HEK293 (cell line): ENCODE measurements around the gene MAZ.

Source experiments
- CTCF ChIA-PET: fragments of 350-600 bp; formaldehyde crosslinking; extraction: SDS; loops from one replicate; lab custom pipeline; 2021; ENCODE audit warnings: antibody characterized with exemption; lab: Yijun Ruan, JAX
- POLR2A ChIA-PET: fragments of 300-600 bp; formaldehyde crosslinking; extraction: SDS; loops from one replicate; lab custom pipeline; 2020; ENCODE audit warnings: antibody characterized with exemption, inconsistent platforms; lab: Yijun Ruan, JAX
- H3K27ac ChIP-seq: fragments of 200-500 bp; sonication (Bioruptor generic); 2 replicates; pipeline ENCODE4 v1.5.1; 2014; ENCODE audit warnings: low read depth, low read length, control low read depth, inconsistent platforms; ENCODE audit errors: extremely low read depth
- H3K36me3 ChIP-seq, 2 experiments: fragments of 200-500 bp in 1 of 2; sonication (Bioruptor generic) in 1 of 2; 1 replicate in 1 of 2; 2 replicates in 1 of 2; pipeline ENCODE4 v1.5.1; 2014 to 2017; ENCODE audit warnings: inconsistent platforms in 2 of 2, low read length in 2 of 2; ENCODE audit not compliant: control insufficient read depth in 2 of 2, insufficient read depth in 1 of 2
- H3K4me1 ChIP-seq: fragments of 200-500 bp; sonication (Bioruptor generic); 2 replicates; pipeline ENCODE4 v1.5.1; 2014; ENCODE audit warnings: mild to moderate bottlenecking, low read length, inconsistent platforms; ENCODE audit not compliant: control insufficient read depth, insufficient read depth
- H3K4me3 ChIP-seq: 2 replicates; pipeline ENCODE4 v1.5.1; 2011; ENCODE audit warnings: low read depth, mild to moderate bottlenecking, control low read depth, low read length, moderate library complexity
- H3K9me3 ChIP-seq: fragments of 200-500 bp; sonication (Bioruptor generic); 2 replicates; pipeline ENCODE4 v1.5.1; 2014; ENCODE audit warnings: low read depth, low read length, inconsistent platforms; ENCODE audit not compliant: control insufficient read depth, insufficient read depth
- CTCF ChIP-seq: fragments of 450-650 bp; formaldehyde crosslinking; IDR thresholded peaks from 2 replicates; pipeline ENCODE4 v1.5.1; 2016; ENCODE audit warnings: missing biosample characterization, missing genetic modification characterization
- KLF8 ChIP-seq: fragments of 450-650 bp; formaldehyde crosslinking; IDR thresholded peaks from 2 replicates; pipeline ENCODE4 v1.5.1; 2016; ENCODE audit warnings: missing biosample characterization, missing genetic modification characterization
- KLF9 ChIP-seq: fragments of 450-650 bp; formaldehyde crosslinking; IDR thresholded peaks from 2 replicates; pipeline ENCODE4 v1.5.1; 2016; ENCODE audit warnings: missing biosample characterization, missing genetic modification characterization, low read depth
- MZF1 ChIP-seq: fragments of 450-650 bp; formaldehyde crosslinking; IDR thresholded peaks from 2 replicates; pipeline ENCODE4 v1.5.1; 2017; ENCODE audit warnings: missing biosample characterization, missing genetic modification characterization, borderline replicate concordance
- SCRT1 ChIP-seq: fragments of 450-650 bp; formaldehyde crosslinking; IDR thresholded peaks from 2 replicates; pipeline ENCODE4 v1.5.1; 2016; ENCODE audit warnings: missing biosample characterization, missing genetic modification characterization, borderline replicate concordance
- WT1 ChIP-seq: fragments of 450-650 bp; formaldehyde crosslinking; IDR thresholded peaks from 2 replicates; pipeline ENCODE4 v1.5.1; 2016; ENCODE audit warnings: missing biosample characterization, missing genetic modification characterization
- ZBTB10 ChIP-seq: fragments of 450-650 bp; formaldehyde crosslinking; IDR thresholded peaks from 2 replicates; pipeline ENCODE4 v1.5.1; 2016; ENCODE audit warnings: missing biosample characterization, missing genetic modification characterization
- ZBTB7A ChIP-seq: fragments of 450-650 bp; formaldehyde crosslinking; IDR thresholded peaks from 2 replicates; pipeline ENCODE4 v1.5.1; 2016; ENCODE audit warnings: low read depth, missing biosample characterization, missing genetic modification characterization
- ZNF114 ChIP-seq: fragments of 450-650 bp; formaldehyde crosslinking; IDR thresholded peaks from 2 replicates; pipeline ENCODE4 v1.5.0; 2017; ENCODE audit warnings: missing biosample characterization, missing genetic modification characterization
- ZNF138 ChIP-seq: fragments of 450-650 bp; formaldehyde crosslinking; IDR thresholded peaks from 2 replicates; pipeline ENCODE4 v1.5.1; 2016; ENCODE audit warnings: missing biosample characterization, missing genetic modification characterization, borderline replicate concordance
- ZNF16 ChIP-seq: fragments of 450-650 bp; formaldehyde crosslinking; IDR thresholded peaks from 2 replicates; pipeline ENCODE4 v1.5.1; 2016; ENCODE audit warnings: low read depth, missing biosample characterization, missing genetic modification characterization
- ZNF175 ChIP-seq: fragments of 450-650 bp; formaldehyde crosslinking; IDR thresholded peaks from 2 replicates; pipeline ENCODE4 v1.5.1; 2016; ENCODE audit warnings: missing biosample characterization, missing genetic modification characterization
- ZNF473 ChIP-seq: fragments of 450-650 bp; formaldehyde crosslinking; IDR thresholded peaks from 2 replicates; pipeline ENCODE4 v1.5.1; 2017; ENCODE audit warnings: missing biosample characterization, missing genetic modification characterization
- ZNF521 ChIP-seq: fragments of 450-650 bp; formaldehyde crosslinking; IDR thresholded peaks from 2 replicates; pipeline ENCODE4 v1.5.1; 2017; ENCODE audit warnings: missing biosample characterization, mild to moderate bottlenecking, missing genetic modification characterization
- ZNF560 ChIP-seq: fragments of 450-650 bp; formaldehyde crosslinking; IDR thresholded peaks from 2 replicates; pipeline ENCODE4 v1.5.1; 2017; ENCODE audit warnings: missing biosample characterization, missing genetic modification characterization, borderline replicate concordance
- ZNF610 ChIP-seq: fragments of 450-650 bp; formaldehyde crosslinking; IDR thresholded peaks from 2 replicates; pipeline ENCODE4 v1.5.1; 2016; ENCODE audit warnings: missing biosample characterization, missing genetic modification characterization, borderline replicate concordance
- ZNF707 ChIP-seq: fragments of 450-650 bp; formaldehyde crosslinking; IDR thresholded peaks from 2 replicates; pipeline ENCODE4 v1.5.1; 2016; ENCODE audit warnings: missing biosample characterization, missing genetic modification characterization
- TF ChIP-seq, protein P1 (sequence below): fragments of 450-650 bp; formaldehyde crosslinking; optimal IDR thresholded peaks from 2 replicates; pipeline ENCODE3; 2016; ENCODE audit warnings: missing biosample characterization, mild to moderate bottlenecking, missing genetic modification characterization

Gene MAZ

DNA sequence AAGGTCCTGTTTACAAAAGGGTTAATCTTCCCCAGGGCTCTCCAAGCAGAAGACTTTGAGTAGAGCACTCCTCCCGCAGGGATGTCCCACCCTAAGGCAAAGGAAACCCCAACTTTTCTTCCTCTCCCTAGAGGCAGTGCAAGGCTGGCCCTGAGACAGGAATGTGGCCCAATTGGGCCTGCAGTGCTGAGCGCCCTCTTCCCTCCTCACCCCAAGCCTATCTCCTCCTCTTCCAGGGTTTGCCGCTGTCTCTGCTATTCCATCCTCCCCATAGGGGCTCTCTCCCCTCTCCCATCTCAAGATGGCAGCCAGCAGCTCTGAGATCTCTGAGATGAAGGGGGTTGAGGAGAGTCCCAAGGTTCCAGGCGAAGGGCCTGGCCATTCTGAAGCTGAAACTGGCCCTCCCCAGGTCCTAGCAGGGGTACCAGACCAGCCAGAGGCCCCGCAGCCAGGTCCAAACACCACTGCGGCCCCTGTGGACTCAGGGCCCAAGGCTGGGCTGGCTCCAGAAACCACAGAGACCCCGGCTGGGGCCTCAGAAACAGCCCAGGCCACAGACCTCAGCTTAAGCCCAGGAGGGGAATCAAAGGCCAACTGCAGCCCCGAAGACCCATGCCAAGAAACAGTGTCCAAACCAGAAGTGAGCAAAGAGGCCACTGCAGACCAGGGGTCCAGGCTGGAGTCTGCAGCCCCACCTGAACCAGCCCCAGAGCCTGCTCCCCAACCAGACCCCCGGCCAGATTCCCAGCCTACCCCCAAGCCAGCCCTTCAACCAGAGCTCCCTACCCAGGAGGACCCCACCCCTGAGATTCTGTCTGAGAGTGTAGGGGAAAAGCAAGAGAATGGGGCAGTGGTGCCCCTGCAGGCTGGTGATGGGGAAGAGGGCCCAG, 6.7 kb downstream of the MAZ start:
- TF ChIP-seq ZNF560 (tag by site-specific recombination) (no peak), CTCF (no peak), ZNF610 (tag by site-specific recombination) (no peak), ZBTB10 (tag by site-specific recombination) (no peak), ZNF707 (no peak), ZNF138 (tag by site-specific recombination) (no peak), ZNF521 (tag by site-specific recombination) (no peak), WT1 (no peak), ZNF16 (tag by site-specific recombination) (no peak), KLF8 (tag by site-specific recombination) (no peak)
- Histone ChIP-seq H3K4me3 (peak overlapping the region; percentile 53), H3K9me3 (no peaks in the 10 kb centered on the region), H3K4me1 (peaks cover 11% of the 10 kb centered on the region), H3K27ac (no peak overlapping the region; the same call in 1 of the 2 replicates), H3K36me3 (peaks cover 7 to 31% of the 10 kb centered on the region in 2 experiments)
- ChIA-PET POLR2A (interaction anchor here (0.9 to 1.4 kb wide), 2 partner anchors 8 to 22 kb away, joined by 3 to 6 read pairs; partner anchors contain the start of genes KIF22 and MVP), CTCF (interaction anchor here (0.6 to 1.2 kb wide), 3 partner anchors 12 to 36 kb away, joined by 3 to 5 read pairs (median 4); no protein-coding TSS in a partner anchor)

DNA sequence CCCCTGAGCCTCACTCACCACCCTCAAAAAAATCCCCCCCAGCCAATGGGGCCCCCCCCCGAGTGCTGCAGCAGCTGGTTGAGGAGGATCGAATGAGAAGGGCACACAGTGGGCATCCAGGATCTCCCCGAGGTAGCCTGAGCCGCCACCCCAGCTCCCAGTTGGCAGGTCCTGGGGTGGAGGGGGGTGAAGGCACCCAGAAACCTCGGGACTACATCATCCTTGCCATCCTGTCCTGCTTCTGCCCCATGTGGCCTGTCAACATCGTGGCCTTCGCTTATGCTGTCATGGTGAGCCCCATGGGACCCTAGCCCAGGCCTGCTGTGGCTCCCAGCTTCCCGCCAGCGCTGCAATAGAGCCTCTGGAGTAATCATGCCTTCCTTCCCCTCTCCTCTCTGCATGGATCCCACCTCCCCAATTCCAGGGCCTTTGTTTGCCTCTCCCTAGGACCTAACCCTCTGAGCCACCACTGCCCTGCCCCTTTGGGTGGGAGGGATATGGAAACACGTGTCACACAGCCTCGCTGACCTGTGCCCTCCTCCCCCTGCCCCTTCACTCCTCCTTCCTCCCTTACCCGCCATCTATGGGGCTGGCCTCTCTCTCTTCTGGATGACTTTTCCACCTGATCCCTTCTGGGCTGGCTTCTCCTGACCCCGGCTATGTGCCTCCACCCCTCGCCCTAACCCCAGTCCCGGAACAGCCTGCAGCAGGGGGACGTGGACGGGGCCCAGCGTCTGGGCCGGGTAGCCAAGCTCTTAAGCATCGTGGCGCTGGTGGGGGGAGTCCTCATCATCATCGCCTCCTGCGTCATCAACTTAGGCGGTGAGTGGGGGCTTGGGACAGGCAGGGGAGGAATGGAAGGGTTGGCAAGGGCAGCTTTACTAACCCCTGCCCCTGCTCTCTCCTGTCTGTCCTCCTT, 7.6 kb downstream of the MAZ start:
- no peaks in the 10 kb centered on the region for H3K9me3 ChIP-seq
- H3K36me3 ChIP-seq, result peaks cover 16 to 31% of the 10 kb centered on the region in 2 experiments
- H3K27ac ChIP-seq, result no peak overlapping the region
- no peak overlapping the region for H3K4me3 ChIP-seq
- TF ChIP-seq KLF9 (no peak), MZF1 (tag by site-specific recombination) (no peak), ZNF114 (no peak), SCRT1 (tag by site-specific recombination) (no peak), ZNF175 (no peak), ZBTB7A (tag by site-specific recombination) (no peak), ZNF473 (tag by site-specific recombination) (no peak)
- TF ChIP-seq, protein P1, sequence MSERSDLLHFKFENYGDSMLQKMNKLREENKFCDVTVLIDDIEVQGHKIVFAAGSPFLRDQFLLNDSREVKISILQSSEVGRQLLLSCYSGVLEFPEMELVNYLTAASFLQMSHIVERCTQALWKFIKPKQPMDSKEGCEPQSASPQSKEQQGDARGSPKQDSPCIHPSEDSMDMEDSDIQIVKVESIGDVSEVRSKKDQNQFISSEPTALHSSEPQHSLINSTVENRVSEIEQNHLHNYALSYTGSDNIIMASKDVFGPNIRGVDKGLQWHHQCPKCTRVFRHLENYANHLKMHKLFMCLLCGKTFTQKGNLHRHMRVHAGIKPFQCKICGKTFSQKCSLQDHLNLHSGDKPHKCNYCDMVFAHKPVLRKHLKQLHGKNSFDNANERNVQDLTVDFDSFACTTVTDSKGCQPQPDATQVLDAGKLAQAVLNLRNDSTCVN (tag by site-specific recombination), result no peak
- peaks cover 11% of the 10 kb centered on the region for H3K4me1 ChIP-seq
- ChIA-PET POLR2A (interaction anchor here (0.7 kb wide), 1 partner anchor 112 kb away, joined by 6 read pairs; the partner anchor contains the start of gene KCTD13), CTCF (interaction anchor here (0.6 to 1.3 kb wide), 3 partner anchors 12 to 1172 kb away, joined by 3 to 5 read pairs (median 4); no protein-coding TSS in a partner anchor)
